Gastrocnemius medialis (tissue), 4 donors: Measurements from ENCODE around the gene PLXNC1.

Experiments used
- POLR2A ChIP-seq, 2 donors: fragments of 450-650 bp; IDR thresholded peaks; one replicate each; pipeline ENCODE4 v1.6.1; 2017; ENCODE audit warnings: antibody characterized with exemption in 2 of 2, mild to moderate bottlenecking in 2 of 2, moderate library complexity in 2 of 2
- TF ChIP-seq, protein P1 (sequence below), 5 experiments: fragments of 450-650 bp in 3 of 5; fragments of 200-600 bp in 2 of 5; sonication (generic) in 2 of 5; IDR thresholded peaks in 4 of 5; conservative IDR thresholded peaks in 1 of 5; 1 replicate in 4 of 5; 2 replicates in 1 of 5; pipeline ENCODE4 v1.5.1; 2016 to 2019; ENCODE audit warnings: antibody characterized with exemption in 5 of 5, mild to moderate bottlenecking in 3 of 5, moderate library complexity in 3 of 5

DNA sequence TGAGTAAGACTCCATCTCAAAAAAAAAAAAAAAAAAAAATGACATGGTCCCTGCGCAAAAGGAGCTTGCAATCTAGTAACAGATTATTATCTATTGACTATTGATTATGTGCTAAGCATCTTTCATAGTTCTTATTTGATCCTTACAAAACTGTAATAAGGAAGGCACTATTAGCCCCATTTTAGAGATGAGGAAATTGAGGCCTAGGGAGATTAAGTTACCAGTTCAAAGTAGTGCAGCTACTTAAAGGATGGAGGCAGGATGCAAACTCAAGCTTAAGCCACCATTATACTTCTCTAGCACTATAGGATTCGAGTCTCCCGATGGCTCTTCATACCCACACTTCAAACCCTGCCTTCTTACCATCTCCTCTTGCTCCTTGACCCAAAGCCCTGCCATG, 31.3 kb downstream of the PLXNC1 start:
- TF ChIP-seq, protein P1, sequence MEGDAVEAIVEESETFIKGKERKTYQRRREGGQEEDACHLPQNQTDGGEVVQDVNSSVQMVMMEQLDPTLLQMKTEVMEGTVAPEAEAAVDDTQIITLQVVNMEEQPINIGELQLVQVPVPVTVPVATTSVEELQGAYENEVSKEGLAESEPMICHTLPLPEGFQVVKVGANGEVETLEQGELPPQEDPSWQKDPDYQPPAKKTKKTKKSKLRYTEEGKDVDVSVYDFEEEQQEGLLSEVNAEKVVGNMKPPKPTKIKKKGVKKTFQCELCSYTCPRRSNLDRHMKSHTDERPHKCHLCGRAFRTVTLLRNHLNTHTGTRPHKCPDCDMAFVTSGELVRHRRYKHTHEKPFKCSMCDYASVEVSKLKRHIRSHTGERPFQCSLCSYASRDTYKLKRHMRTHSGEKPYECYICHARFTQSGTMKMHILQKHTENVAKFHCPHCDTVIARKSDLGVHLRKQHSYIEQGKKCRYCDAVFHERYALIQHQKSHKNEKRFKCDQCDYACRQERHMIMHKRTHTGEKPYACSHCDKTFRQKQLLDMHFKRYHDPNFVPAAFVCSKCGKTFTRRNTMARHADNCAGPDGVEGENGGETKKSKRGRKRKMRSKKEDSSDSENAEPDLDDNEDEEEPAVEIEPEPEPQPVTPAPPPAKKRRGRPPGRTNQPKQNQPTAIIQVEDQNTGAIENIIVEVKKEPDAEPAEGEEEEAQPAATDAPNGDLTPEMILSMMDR (IDR thresholded peaks at IDR 0.05 in 4 of 5, conservative IDR thresholded peaks at IDR 0.05 in 1 of 5) = no peak
- no peak for TF ChIP-seq POLR2A (IDR thresholded peaks at IDR 0.05)
